Loucy (cell line): ENCODE measurements around the gene USH1G.

Experiments used
- H2AFZ ChIP-seq: fragments of 200-600 bp; sonication (generic); 2 replicates; pipeline ENCODE4 v1.6.0; 2016; ENCODE audit warnings: antibody characterized with exemption, mild to moderate bottlenecking, low read length, moderate library complexity
- H3F3A ChIP-seq: fragments of 200-600 bp; 2 replicates; pipeline ENCODE4 v1.6.0; 2016; ENCODE audit warnings: antibody characterized with exemption, low read depth, mild to moderate bottlenecking
- H3K27me3 ChIP-seq: fragments of 200-600 bp; sonication (generic); 2 replicates; pipeline ENCODE4 v1.6.1; 2014; ENCODE audit warnings: low read length, mild to moderate bottlenecking; ENCODE audit not compliant: insufficient read depth, poor library complexity, severe bottlenecking
- H3K36me3 ChIP-seq: fragments of 200-600 bp; sonication (generic); 2 replicates; pipeline ENCODE4 v1.6.1; 2016; ENCODE audit warnings: low read length; ENCODE audit not compliant: insufficient read depth
- H3K4me1 ChIP-seq: fragments of 200-600 bp; sonication (generic); 2 replicates; pipeline ENCODE4 v1.5.1; 2014; ENCODE audit warnings: low read length, mild to moderate bottlenecking; ENCODE audit not compliant: insufficient read depth, poor library complexity, severe bottlenecking
- H3K4me2 ChIP-seq: fragments of 200-600 bp; sonication (generic); 2 replicates; pipeline ENCODE4 v1.6.0; 2014; ENCODE audit warnings: antibody characterized with exemption, low read length, low read depth, mild to moderate bottlenecking; ENCODE audit not compliant: poor library complexity, severe bottlenecking
- H3K4me3 ChIP-seq: fragments of 200-600 bp; sonication (generic); 2 replicates; pipeline ENCODE4 v1.5.1; 2014; ENCODE audit warnings: low read length, mild to moderate bottlenecking, mixed read lengths; ENCODE audit not compliant: poor library complexity, severe bottlenecking
- H3K79me2 ChIP-seq: fragments of 200-600 bp; sonication (generic); 2 replicates; pipeline ENCODE4 v1.6.1; 2014; ENCODE audit warnings: low read length; ENCODE audit not compliant: insufficient read depth
- H3K9ac ChIP-seq: fragments of 200-600 bp; sonication (generic); 2 replicates; pipeline ENCODE4 v1.6.0; 2014; ENCODE audit warnings: mild to moderate bottlenecking, low read depth, low read length, moderate library complexity; ENCODE audit not compliant: poor library complexity, severe bottlenecking
- H3K9me2 ChIP-seq: fragments of 200-600 bp; sonication (generic); replicated peaks from 2 replicates; pipeline ENCODE4 v1.6.1; 2016; ENCODE audit warnings: low read depth, low read length, mixed read lengths
- H3K9me3 ChIP-seq: fragments of 200-600 bp; sonication (generic); 2 replicates; pipeline ENCODE4 v1.6.1; 2014; ENCODE audit warnings: mild to moderate bottlenecking, antibody characterized with exemption, low read length, low read depth; ENCODE audit not compliant: insufficient read depth
- H4K20me1 ChIP-seq: fragments of 200-600 bp; sonication (generic); 2 replicates; pipeline ENCODE4 v1.6.0; 2014; ENCODE audit warnings: antibody characterized with exemption, low read length, mild to moderate bottlenecking; ENCODE audit not compliant: insufficient read depth, poor library complexity, severe bottlenecking
- CTCF ChIP-seq: fragments of 200-600 bp; sonication (generic); conservative IDR thresholded peaks from 2 replicates; pipeline ENCODE4 v1.5.1; 2014; ENCODE audit warnings: mild to moderate bottlenecking, antibody characterized with exemption, low read length
- EZH2phosphoT487 ChIP-seq: fragments of 200-600 bp; IDR thresholded peaks from 2 replicates; pipeline ENCODE4 v1.6.1; 2018; ENCODE audit warnings: antibody characterized with exemption, mild to moderate bottlenecking, moderate library complexity, borderline replicate concordance

Gene USH1G

GRCh38 chr17:74879308-74879707, 43.7 kb downstream of the USH1G start:
- Histone ChIP-seq H3K27me3 (no peaks in the 10 kb centered on the region), H3K4me2 (no peak overlapping the region), H3K9me3 (no peaks in the 10 kb centered on the region), H3K9me2 (no peaks in the 10 kb centered on the region), H3K79me2 (no peaks in the 10 kb centered on the region), H3F3A (no peaks in the 10 kb centered on the region), H3K4me3 (no peak overlapping the region), H3K9ac (no peak overlapping the region), H4K20me1 (no peaks in the 10 kb centered on the region), H3K4me1 (no peaks in the 10 kb centered on the region), H2AFZ (no peak overlapping the region), H3K36me3 (no peaks in the 10 kb centered on the region)
- no peak for TF ChIP-seq CTCF
- TF ChIP-seq EZH2phosphoT487: no peak

DNA sequence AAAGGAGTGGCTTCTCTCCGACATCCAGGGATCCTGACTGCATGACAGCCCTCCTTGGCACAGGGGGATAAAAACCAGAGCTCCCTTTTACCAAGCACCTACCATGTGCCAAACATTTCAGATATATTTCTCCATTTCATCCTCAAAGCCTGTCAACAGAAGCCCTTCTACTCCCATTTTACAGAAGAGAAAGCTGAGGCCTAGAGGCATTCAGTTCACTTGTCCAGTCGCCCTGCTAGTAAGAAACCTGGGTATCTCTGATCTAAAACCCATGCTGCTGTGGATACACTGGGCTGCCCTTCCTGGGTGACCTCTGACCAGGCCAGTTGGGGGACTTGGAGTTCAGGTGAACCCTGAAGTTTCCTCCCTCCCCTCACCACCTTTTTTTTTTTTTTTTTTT, 44.4 kb downstream of the USH1G start:
- no peaks in the 10 kb centered on the region for H3F3A ChIP-seq
- H3K4me2 ChIP-seq: no peak overlapping the region
- H3K9me2 ChIP-seq: no peaks in the 10 kb centered on the region
- no peak overlapping the region for H3K9ac ChIP-seq
- H3K9me3 ChIP-seq: no peaks in the 10 kb centered on the region
- no peak overlapping the region for H2AFZ ChIP-seq
- no peaks in the 10 kb centered on the region for H3K36me3 ChIP-seq
- no peaks in the 10 kb centered on the region for H4K20me1 ChIP-seq
- H3K4me1 ChIP-seq: peaks cover 5% of the 10 kb centered on the region
- H3K4me3 ChIP-seq: no peak overlapping the region
- TF ChIP-seq CTCF (no peak), EZH2phosphoT487 (no peak)
- no peaks in the 10 kb centered on the region for H3K27me3 ChIP-seq
- no peaks in the 10 kb centered on the region for H3K79me2 ChIP-seq

DNA sequence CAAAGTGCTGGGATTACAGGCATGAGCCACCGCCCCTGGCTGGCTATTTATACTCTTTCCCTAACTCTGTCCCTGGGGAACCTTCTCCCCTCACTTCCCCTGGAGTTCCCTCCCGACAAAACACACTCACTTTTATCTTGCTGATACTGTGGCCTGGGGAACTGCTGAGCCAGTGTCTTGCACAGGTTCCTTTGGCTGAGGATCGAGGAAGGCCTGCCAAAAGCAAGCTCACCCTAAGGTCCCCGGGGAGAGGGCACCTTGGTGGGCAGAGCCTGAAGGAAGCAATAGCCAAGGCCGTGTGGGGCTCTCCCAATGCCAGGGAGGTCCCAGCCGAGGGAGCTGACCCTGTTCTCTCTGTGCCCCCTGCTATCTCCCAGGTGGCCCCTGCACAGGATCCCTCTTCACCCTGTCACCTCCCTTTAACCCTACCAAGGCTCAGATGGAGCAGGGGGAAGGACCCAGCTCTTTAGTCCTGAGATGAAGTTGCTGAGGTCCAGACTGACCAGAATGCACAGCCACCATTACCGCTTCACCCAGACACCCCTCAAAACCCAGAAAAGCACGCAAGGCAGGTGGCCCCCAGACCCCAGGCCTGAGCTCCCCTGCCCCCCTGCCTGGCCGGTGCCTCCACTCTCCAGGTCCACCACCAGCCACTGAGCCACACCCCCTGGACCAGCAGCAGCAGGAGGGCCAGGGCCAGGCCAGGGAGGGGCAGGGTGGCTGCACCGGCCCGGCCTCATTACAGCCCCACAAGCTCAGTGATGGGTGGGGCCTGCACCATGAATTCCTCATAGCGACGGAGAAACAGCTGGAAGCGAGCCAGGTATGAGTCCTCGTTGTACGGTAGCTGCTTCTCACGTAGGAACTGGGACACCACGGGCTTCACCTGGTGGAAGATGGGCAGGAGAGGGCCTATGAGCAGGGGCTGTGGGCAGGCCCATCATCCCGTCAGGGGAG, 45.2 kb downstream of the USH1G start:
- H3K4me3 ChIP-seq: no peak overlapping the region
- no peak overlapping the region for H2AFZ ChIP-seq
- H3K9ac ChIP-seq: no peak overlapping the region

More for the DNA sequence above, 45.2 kb downstream of the USH1G start:
- no peaks in the 10 kb centered on the region for H3K9me3 ChIP-seq
- H3K4me2 ChIP-seq: no peak overlapping the region
- no peaks in the 10 kb centered on the region for H4K20me1 ChIP-seq
- H3K9me2 ChIP-seq: no peaks in the 10 kb centered on the region
- H3F3A ChIP-seq: no peaks in the 10 kb centered on the region
- H3K27me3 ChIP-seq: no peaks in the 10 kb centered on the region
- H3K4me1 ChIP-seq: peaks cover 5% of the 10 kb centered on the region
- no peaks in the 10 kb centered on the region for H3K36me3 ChIP-seq
- no peaks in the 10 kb centered on the region for H3K79me2 ChIP-seq
- TF ChIP-seq EZH2phosphoT487: no peak
- TF ChIP-seq CTCF: no peak
